Tibial artery (tissue), 4 donors: Measurements from ENCODE around the gene MAEA.

Experiments used
- DNase-seq, 2 donors: peaks; one replicate each; pipeline ENCODE4 v3.0.0-alpha.2; 2019
- H3K27ac ChIP-seq, 2 donors: fragments of 200-600 bp; sonication (generic) in 1 of 2; 1 replicate in 1 of 2; 2 replicates in 1 of 2; pipeline ENCODE4 v1.5.1; 2018 to 2019; ENCODE audit warnings: mild to moderate bottlenecking in 1 of 2
- H3K27me3 ChIP-seq, 2 donors: fragments of 200-600 bp; sonication (generic) in 1 of 2; one replicate each; pipeline versions ENCODE4 v1.5.1 to v1.6.0; 2016 to 2019
- H3K36me3 ChIP-seq, 3 donors: fragments of 200-600 bp; sonication (generic) in 2 of 3; one replicate each; pipeline ENCODE4 v1.5.1; 2016 to 2019; ENCODE audit warnings: mild to moderate bottlenecking in 2 of 3
- H3K4me1 ChIP-seq, 4 donors: fragments of 200-600 bp; sonication (generic) in 2 of 4; 1 replicate in 3 of 4; 2 replicates in 1 of 4; pipeline ENCODE4 v1.5.1; 2016 to 2019
- H3K4me3 ChIP-seq, 2 donors: fragments of 200-600 bp; sonication (generic) in 1 of 2; 1 replicate in 1 of 2; 2 replicates in 1 of 2; pipeline ENCODE4 v1.5.1; 2018 to 2019; ENCODE audit warnings: mild to moderate bottlenecking in 2 of 2
- H3K9me3 ChIP-seq, 3 donors: fragments of 200-600 bp; sonication (generic) in 1 of 3; one replicate each; pipeline ENCODE4 v1.5.1; 2016 to 2019
- intact Hi-C: fragments of 100-400 bp; cut with DNase I; formaldehyde crosslinking; loops from one replicate; pipeline ENCODE4 v1.15.0; 2023; ENCODE audit warnings: low total_unique reads
- TF ChIP-seq, protein P1 (sequence below), 2 experiments: fragments of 200-600 bp in 1 of 2; fragments of 450-650 bp in 1 of 2; IDR thresholded peaks; one replicate each; pipeline ENCODE4 v1.5.1; 2017 to 2019; ENCODE audit warnings: antibody characterized with exemption in 2 of 2, mild to moderate bottlenecking in 1 of 2, moderate library complexity in 1 of 2

Gene MAEA

DNA sequence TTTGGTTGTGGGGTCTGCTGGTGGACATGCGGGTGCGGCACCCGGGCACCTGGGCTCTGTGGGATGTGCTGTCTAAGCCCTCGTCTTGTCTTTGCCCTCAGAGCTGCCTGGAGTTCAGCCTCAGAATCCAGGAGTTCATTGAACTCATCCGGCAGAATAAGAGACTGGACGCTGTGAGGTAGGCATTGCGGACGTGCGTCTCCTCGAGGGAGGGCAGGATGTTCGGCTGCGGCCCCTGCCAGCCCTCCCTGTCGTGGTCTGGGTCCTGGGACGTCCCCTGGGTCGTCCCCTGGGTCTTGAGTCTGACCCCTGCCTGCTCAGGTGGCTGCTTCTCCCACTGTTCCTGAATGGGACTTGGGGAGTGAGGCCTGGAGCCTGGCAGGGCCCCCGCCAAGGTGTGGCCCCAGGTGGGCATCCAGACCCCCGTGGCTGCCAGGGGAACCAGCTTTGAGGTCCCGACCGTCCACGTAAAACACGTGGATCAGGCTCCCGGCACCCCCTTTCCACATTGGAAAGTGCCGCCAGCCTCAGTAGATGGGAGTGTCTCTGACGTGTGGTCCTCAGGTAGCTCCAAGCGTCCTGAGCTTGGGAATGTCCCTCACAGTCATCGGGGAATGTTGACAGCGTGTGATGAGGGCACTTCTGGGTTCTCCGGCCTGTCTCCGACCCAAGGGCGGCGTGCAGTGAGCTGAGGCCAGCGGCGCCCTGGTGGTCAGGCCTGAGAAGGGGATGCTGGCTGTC is 38.0 kb downstream of the MAEA start:
- peaks cover 20 to 87% (median 78%) of the 10 kb centered on the region in 3 donors for H3K36me3 ChIP-seq
- H3K4me3 ChIP-seq = no peak overlapping the region
- intact Hi-C loops = no loop called here
- H3K27me3 ChIP-seq = no peaks in the 10 kb centered on the region
- H3K4me1 ChIP-seq = peaks cover 0 to 17% (median 5%) of the 10 kb centered on the region in 4 donors
- DNase-seq = no peak
- H3K9me3 ChIP-seq = no peaks in the 10 kb centered on the region
- TF ChIP-seq, protein P1, sequence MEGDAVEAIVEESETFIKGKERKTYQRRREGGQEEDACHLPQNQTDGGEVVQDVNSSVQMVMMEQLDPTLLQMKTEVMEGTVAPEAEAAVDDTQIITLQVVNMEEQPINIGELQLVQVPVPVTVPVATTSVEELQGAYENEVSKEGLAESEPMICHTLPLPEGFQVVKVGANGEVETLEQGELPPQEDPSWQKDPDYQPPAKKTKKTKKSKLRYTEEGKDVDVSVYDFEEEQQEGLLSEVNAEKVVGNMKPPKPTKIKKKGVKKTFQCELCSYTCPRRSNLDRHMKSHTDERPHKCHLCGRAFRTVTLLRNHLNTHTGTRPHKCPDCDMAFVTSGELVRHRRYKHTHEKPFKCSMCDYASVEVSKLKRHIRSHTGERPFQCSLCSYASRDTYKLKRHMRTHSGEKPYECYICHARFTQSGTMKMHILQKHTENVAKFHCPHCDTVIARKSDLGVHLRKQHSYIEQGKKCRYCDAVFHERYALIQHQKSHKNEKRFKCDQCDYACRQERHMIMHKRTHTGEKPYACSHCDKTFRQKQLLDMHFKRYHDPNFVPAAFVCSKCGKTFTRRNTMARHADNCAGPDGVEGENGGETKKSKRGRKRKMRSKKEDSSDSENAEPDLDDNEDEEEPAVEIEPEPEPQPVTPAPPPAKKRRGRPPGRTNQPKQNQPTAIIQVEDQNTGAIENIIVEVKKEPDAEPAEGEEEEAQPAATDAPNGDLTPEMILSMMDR (IDR thresholded peaks at IDR 0.05) = no peak
- H3K27ac ChIP-seq = no peak overlapping the region

DNA sequence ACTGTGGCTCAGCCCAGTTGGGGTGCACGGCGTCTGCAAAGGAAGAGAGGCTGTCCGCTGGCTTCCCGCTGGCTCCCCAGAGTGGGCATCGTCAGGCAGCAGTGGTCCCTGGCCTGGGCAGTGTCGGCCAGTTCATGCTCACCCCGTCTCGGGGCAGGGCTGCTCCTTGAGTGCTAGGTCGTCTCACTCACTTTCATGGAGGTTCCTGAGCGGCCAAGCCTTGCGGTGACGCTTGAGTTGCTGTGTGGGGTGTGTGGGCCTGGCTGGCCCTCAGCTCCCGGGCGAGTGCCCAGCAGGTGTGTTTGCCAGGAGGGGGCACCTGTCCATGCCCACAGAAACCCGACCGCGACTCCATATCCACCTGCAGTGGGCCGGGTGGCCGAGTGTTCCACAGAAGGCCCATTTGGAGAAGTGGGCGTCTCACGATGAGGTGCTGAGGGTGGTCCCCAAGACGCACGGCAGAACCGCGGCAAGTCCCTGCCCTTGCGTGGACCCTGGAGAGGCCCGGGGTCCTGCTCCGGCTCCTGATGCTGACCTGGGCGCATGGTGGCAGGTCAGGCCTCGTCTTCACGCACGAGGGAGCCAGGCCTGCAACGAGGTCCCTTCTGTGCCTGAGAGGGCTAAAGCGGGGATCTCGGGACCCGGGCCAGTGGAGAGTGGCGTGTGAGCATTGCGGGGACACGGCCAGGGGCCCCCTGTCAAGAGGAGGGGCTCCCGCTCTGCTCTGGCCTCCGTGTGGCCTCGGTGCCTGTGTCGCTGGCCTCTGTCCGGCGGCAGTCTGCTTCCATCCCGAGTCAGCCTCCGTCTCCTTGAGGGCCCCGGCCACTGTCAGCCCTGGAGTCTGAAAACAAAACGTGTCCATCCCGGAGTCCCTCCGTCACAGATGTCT is 38.8 kb downstream of the MAEA start:
- no peaks in the 10 kb centered on the region for H3K27me3 ChIP-seq
- no peak for DNase-seq
- peaks cover 0 to 13% (median 3%) of the 10 kb centered on the region in 4 donors for H3K4me1 ChIP-seq
- H3K4me3 ChIP-seq = no peak overlapping the region
- no peak overlapping the region for H3K27ac ChIP-seq
- peaks cover 27 to 90% (median 77%) of the 10 kb centered on the region in 3 donors for H3K36me3 ChIP-seq
- intact Hi-C loops = no loop called here
- no peaks in the 10 kb centered on the region for H3K9me3 ChIP-seq
- TF ChIP-seq, protein P1 (IDR thresholded peaks at IDR 0.05) = no peak

DNA sequence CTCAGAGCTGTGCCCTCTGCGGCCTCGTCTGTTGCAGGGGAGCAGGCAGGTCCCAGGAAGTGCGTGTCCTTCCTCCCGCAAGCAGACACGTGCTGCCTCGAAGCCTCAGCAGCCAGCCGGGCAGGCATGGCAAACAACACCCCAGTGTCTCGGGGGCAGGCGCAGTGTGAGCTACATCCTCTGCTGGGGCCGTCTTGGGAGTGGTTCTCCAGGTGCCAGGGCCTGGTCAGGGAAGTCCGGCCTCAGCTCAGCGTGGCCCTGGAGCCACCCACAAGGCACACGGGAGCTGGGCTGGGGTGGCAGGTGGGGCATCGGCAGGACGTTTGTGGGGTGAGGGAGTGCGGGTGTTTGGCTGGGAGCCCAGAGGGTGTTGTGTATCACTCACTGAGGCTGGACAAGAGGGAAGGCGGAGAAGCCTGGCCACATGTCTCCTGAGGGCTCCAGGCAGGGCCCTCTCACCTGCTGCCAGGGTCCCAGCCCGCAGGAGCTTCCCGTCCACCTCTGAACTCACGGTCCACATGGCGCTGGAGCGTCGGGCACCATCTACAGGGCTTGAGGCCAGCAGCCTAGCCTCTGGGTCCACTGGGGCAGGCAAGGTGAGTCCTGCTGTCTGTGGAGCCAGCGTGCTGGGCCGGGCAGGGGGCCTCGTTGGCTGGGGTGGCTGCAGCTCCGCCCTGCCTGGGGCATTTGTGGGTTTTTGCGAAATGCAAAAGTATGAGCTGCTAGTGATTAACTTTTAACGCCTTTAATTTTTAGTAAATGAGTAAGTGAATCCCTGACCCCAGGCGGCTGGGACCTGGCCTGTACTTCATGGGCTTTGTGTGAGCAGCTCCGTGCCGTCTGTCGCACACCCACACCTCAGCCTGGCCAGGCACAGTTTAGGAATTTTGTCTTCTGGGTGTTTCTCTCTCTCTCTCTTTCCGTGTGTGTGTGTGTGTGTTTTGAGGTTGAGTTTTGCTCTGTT is 40.0 kb downstream of the MAEA start:
- no peak for DNase-seq
- intact Hi-C loops = no loop called here
- no peaks in the 10 kb centered on the region for H3K27me3 ChIP-seq

DNA sequence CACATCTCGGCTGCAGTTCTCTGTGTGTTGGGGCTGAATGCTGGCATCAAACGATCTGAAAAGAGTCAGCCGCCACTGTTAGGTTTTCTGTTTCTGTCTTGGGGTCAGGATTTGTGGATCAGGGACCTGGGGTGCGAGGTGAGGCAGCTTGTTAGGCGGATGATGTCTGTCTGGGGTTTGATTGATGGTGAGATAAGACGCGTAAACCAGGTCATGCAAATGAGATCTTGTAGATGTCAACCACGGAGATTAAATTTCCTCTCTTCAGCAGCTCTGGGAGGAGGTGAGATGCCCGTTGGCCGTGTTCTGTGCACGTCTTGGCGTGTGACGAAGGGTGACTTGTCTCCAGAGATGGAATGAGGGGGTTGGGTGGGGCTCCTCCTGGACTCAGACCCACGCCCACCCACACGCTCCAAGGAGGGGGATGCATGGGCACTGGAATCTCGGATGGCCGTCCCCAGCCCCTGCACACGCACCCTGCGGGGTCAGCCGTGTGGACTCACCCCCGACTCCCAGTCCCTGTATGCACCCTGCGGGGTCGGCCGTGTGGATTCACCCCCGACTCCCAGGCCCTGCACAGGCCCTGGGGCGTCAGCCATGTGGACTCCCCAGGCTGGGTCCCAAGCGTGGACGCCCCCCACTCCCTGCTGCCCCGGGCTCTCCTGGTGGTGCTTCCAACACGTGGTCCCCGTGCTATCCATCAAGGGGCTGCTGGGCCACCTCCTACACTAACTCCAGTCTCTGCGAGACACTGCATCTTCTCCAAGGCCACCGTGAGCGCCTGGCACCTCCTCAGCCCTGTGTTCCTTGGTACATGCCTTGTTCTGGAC is 41.3 kb downstream of the MAEA start:
- H3K4me1 ChIP-seq = peaks cover 0 to 6% (median 0%) of the 10 kb centered on the region in 4 donors
- no peak overlapping the region for H3K27ac ChIP-seq
- TF ChIP-seq, protein P1 (IDR thresholded peaks at IDR 0.05) = no peak
- intact Hi-C loops = no loop called here
- no peaks in the 10 kb centered on the region for H3K27me3 ChIP-seq
- H3K4me3 ChIP-seq = no peak overlapping the region
- peaks cover 28 to 87% (median 78%) of the 10 kb centered on the region in 3 donors for H3K36me3 ChIP-seq
- DNase-seq = no peak
- no peaks in the 10 kb centered on the region for H3K9me3 ChIP-seq

More for the DNA sequence above, 40.0 kb downstream of the MAEA start:
- no peak overlapping the region for H3K27ac ChIP-seq
- H3K9me3 ChIP-seq = no peaks in the 10 kb centered on the region
- TF ChIP-seq, protein P1 (IDR thresholded peaks at IDR 0.05) = no peak
- H3K4me3 ChIP-seq = no peak overlapping the region
- peaks cover 27 to 92% (median 82%) of the 10 kb centered on the region in 3 donors for H3K36me3 ChIP-seq
- H3K4me1 ChIP-seq = peaks cover 0 to 6% (median 0%) of the 10 kb centered on the region in 4 donors
